Karpas-422 (cell line): Measurements from ENCODE around the gene TOP1. TPM values are rescaled to one million over a fixed set of nuclear protein-coding genes. Genes with fewer than 3 reads are reported as not detected.

Experiments
- small RNA-seq: library from RNA; depleted of rRNA; stranded (forward); fragments of <200 nt; gene quantifications from one replicate; pipeline ENCODE3, GENCODE V24; 2014
- total RNA-seq: library from RNA; depleted of rRNA; stranded (reverse); fragments of >200 nt; shearing (Covaris generic); gene quantifications from 2 replicates; pipeline ENCODE4 v1.2.3, GENCODE V29; 2014; ENCODE audit warnings: low replicate concordance; rRNA removed

Gene TOP1
- total RNA-seq, 1 experiment from 2014 or later = 101 TPM

Small RNA genes within 50 kb of the gene (small RNA-seq; reads per million reads assigned to genes)
- not detected for gene MIR6871
- gene RNU2-52P = 0.75 reads per million, percentile 21 among the genes with 10 or more reads in this experiment

Other genes starting within 250 kb of the TOP1 start
- 48.6 and 69.0 TPM in 2 replicates for gene PLCG1, start 108.7 kb downstream of the TOP1 start, total RNA-seq